Stimulated activated CD4-positive, alpha-beta T cell treated with anti-CD3 and anti-CD28 coated beads, Interleukin-2, amount 100 ng/mL, for 48 hours (primary cell): ENCODE data around the gene CA5A.
A peak's percentile ranks its signal among the peaks of the same experiment; 100 is the strongest.
"Not testable (repeated sequence)": the region's sequence is repeated elsewhere in the genome, so short reads cannot be mapped to it uniquely, and the experiment has no call there.

Experiments
- DNase-seq, 2 donors: peaks; one replicate each; pipeline ENCODE4 v3.0.0-alpha.2; 2020

Gene CA5A

GRCh38 chr16:87946596-87947347, 10.4 kb upstream of the CA5A start:
- no peak for DNase-seq

GRCh38 chr16:87945351-87946042, 9.2 kb upstream of the CA5A start:
- no peak for DNase-seq

GRCh38 chr16:87942680-87943079, 6.4 kb upstream of the CA5A start:
- no peak for DNase-seq

- no peak for DNase-seq
Measured at GRCh38 chr16:87939562-87940423, 3.5 kb upstream of the CA5A start.

- DNase-seq = no peak
Measured at GRCh38 chr16:87938412-87938949, 2.2 kb upstream of the CA5A start.

- not testable (repeated sequence) for DNase-seq
Measured at GRCh38 chr16:87937231-87937542, 858 bp upstream of the CA5A start.

- DNase-seq = not testable (repeated sequence)
Measured at GRCh38 chr16:87936016-87936374, 334 bp downstream of the CA5A start.

GRCh38 chr16:87934752-87935425, 1.4 kb downstream of the CA5A start:
- DNase-seq = not testable (repeated sequence)

- no peak for DNase-seq
Measured at GRCh38 chr16:87933140-87933495, 3.2 kb downstream of the CA5A start.

GRCh38 chr16:87932475-87933139, 3.7 kb downstream of the CA5A start:
- DNase-seq = not testable (repeated sequence)

GRCh38 chr16:87931504-87931903, 4.8 kb downstream of the CA5A start:
- no peak for DNase-seq

- DNase-seq = no peak
Measured at GRCh38 chr16:87930456-87930855, 5.9 kb downstream of the CA5A start.

- DNase-seq = no peak
Measured at GRCh38 chr16:87929986-87930385, 6.3 kb downstream of the CA5A start.

GRCh38 chr16:87927195-87927562, 9.2 kb downstream of the CA5A start:
- no peak for DNase-seq

- DNase-seq = peak in 1 of 2 donors; percentile 28
Measured at GRCh38 chr16:87926246-87927194, 9.8 kb downstream of the CA5A start.

GRCh38 chr16:87924811-87925670, 11.3 kb downstream of the CA5A start:
- DNase-seq = no peak

GRCh38 chr16:87924041-87924810, 12.1 kb downstream of the CA5A start:
- DNase-seq = no peak

- DNase-seq = no peak
Measured at GRCh38 chr16:87922250-87922871, 14.0 kb downstream of the CA5A start.

- no peak for DNase-seq
Measured at GRCh38 chr16:87921236-87921773, 15.0 kb downstream of the CA5A start.
